ENCODE data around the gene MYH6. TPM values are rescaled to one million over a fixed set of nuclear protein-coding genes. Genes with fewer than 3 reads are reported as not detected.
"Not testable (repeated sequence)": the region's sequence is repeated elsewhere in the genome, so short reads cannot be mapped to it uniquely, and the experiment has no call there.

MYH6 gene
- total RNA-seq, 1 donor from 2014 or later = not detected

GRCh38 chr14:23430016-23430722 is 22.1 kb upstream of the MYH6 start:
- H3K27me3 Mint-ChIP-seq (ENCODE audit: low read depth) = peaks cover 46% of the 10 kb centered on the region
- no peak overlapping the region for H3K27ac Mint-ChIP-seq
- no peak for DNase-seq (ENCODE audit: low spot score in 2 of 2, unreplicated experiment in 2 of 2)
- H3K36me3 Mint-ChIP-seq = no peaks in the 10 kb centered on the region
- TF ChIP-seq CTCF (IDR thresholded peaks at IDR 0.05; ENCODE audit: unreplicated experiment) = no peak
- no peak overlapping the region for H3K4me3 Mint-ChIP-seq
- no peaks in the 10 kb centered on the region for H3K4me1 Mint-ChIP-seq
- no peaks in the 10 kb centered on the region for H3K9me3 Mint-ChIP-seq

GRCh38 chr14:23428686-23429495 is 20.8 kb upstream of the MYH6 start:
- H3K36me3 Mint-ChIP-seq = no peaks in the 10 kb centered on the region
- H3K4me1 Mint-ChIP-seq = no peaks in the 10 kb centered on the region
- H3K9me3 Mint-ChIP-seq = no peaks in the 10 kb centered on the region
- H3K27me3 Mint-ChIP-seq (ENCODE audit: low read depth) = peaks cover 39% of the 10 kb centered on the region
- TF ChIP-seq CTCF (IDR thresholded peaks at IDR 0.05; ENCODE audit: unreplicated experiment) = no peak
- H3K27ac Mint-ChIP-seq = no peak overlapping the region
- no peak for DNase-seq (ENCODE audit: low spot score in 2 of 2, unreplicated experiment in 2 of 2)
- no peak overlapping the region for H3K4me3 Mint-ChIP-seq

GRCh38 chr14:23425798-23426197 is 17.7 kb upstream of the MYH6 start:
- not testable (repeated sequence) for H3K9me3 Mint-ChIP-seq; H3K36me3 Mint-ChIP-seq; DNase-seq (ENCODE audit: low spot score in 2 of 2, unreplicated experiment in 2 of 2); H3K4me3 Mint-ChIP-seq; H3K27ac Mint-ChIP-seq; H3K4me1 Mint-ChIP-seq
- H3K27me3 Mint-ChIP-seq (ENCODE audit: low read depth) = peaks cover 32% of the 10 kb centered on the region

GRCh38 chr14:23425169-23425568 is 17.1 kb upstream of the MYH6 start:
- Mint-ChIP-seq H3K27me3 (ENCODE audit: low read depth) (peaks cover 30% of the 10 kb centered on the region), H3K27ac (no peak overlapping the region)

GRCh38 chr14:23423657-23424056 is 15.6 kb upstream of the MYH6 start:
- DNase-seq (ENCODE audit: low spot score in 2 of 2, unreplicated experiment in 2 of 2) = no peak
- peaks cover 36% of the 10 kb centered on the region for H3K27me3 Mint-ChIP-seq (ENCODE audit: low read depth)

More at GRCh38 chr14:23425169-23425568, 17.1 kb upstream of the MYH6 start:
- H3K4me1 Mint-ChIP-seq = no peaks in the 10 kb centered on the region
- DNase-seq (ENCODE audit: low spot score in 2 of 2, unreplicated experiment in 2 of 2) = no peak
- no peak for TF ChIP-seq CTCF (IDR thresholded peaks at IDR 0.05; ENCODE audit: unreplicated experiment)
- H3K4me3 Mint-ChIP-seq = no peak overlapping the region
- H3K9me3 Mint-ChIP-seq = no peaks in the 10 kb centered on the region
- no peaks in the 10 kb centered on the region for H3K36me3 Mint-ChIP-seq

More at GRCh38 chr14:23423657-23424056, 15.6 kb upstream of the MYH6 start:
- H3K9me3 Mint-ChIP-seq = no peaks in the 10 kb centered on the region
- no peak overlapping the region for H3K27ac Mint-ChIP-seq
- H3K4me3 Mint-ChIP-seq = no peak overlapping the region
- no peaks in the 10 kb centered on the region for H3K36me3 Mint-ChIP-seq
- H3K4me1 Mint-ChIP-seq = no peaks in the 10 kb centered on the region
- no peak for TF ChIP-seq CTCF (IDR thresholded peaks at IDR 0.05; ENCODE audit: unreplicated experiment)
